GM18861 (cell line): ENCODE results near the gene RUFY3.
A peak's percentile ranks its signal among the peaks of the same experiment; 100 is the strongest.
"Not testable (repeated sequence)": the region's sequence is repeated elsewhere in the genome, so short reads cannot be mapped to it uniquely, and the experiment has no call there.

Experiments
- ATAC-seq: cut with Tn5 transposase; IDR thresholded peaks from one replicate; pipeline ENCODE4 v1.9.1; 2021; ENCODE audit not compliant: unreplicated experiment

Gene RUFY3

GRCh38 chr4:70734971-70735370 is 13.2 kb downstream of the RUFY3 start:
- no peak for ATAC-seq

- ATAC-seq, result not testable (repeated sequence)
Measured at GRCh38 chr4:70735915-70736314, 14.2 kb downstream of the RUFY3 start.

GRCh38 chr4:70737006-70737405 is 15.2 kb downstream of the RUFY3 start:
- ATAC-seq, result no peak

- ATAC-seq, result no peak
Measured at GRCh38 chr4:70737409-70737808, 15.6 kb downstream of the RUFY3 start.

GRCh38 chr4:70739496-70740337 is 18.0 kb downstream of the RUFY3 start:
- no peak for ATAC-seq

- no peak for ATAC-seq
Measured at GRCh38 chr4:70741867-70742658, 20.3 kb downstream of the RUFY3 start.

GRCh38 chr4:70743731-70744130 is 22.0 kb downstream of the RUFY3 start:
- no peak for ATAC-seq

- ATAC-seq, result no peak
Measured at GRCh38 chr4:70746179-70746839, 24.5 kb downstream of the RUFY3 start.

- ATAC-seq, result no peak
Measured at GRCh38 chr4:70747874-70748273, 26.1 kb downstream of the RUFY3 start.

- ATAC-seq, result peak; percentile 91
Measured at GRCh38 chr4:70749313-70749712, 27.5 kb downstream of the RUFY3 start.

GRCh38 chr4:70752236-70752635 is 30.5 kb downstream of the RUFY3 start:
- ATAC-seq, result no peak

- ATAC-seq, result no peak
Measured at GRCh38 chr4:70753630-70754029, 31.9 kb downstream of the RUFY3 start.

GRCh38 chr4:70754470-70754869 is 32.7 kb downstream of the RUFY3 start:
- ATAC-seq, result peak; percentile 81

GRCh38 chr4:70754990-70755688 is 33.4 kb downstream of the RUFY3 start:
- ATAC-seq, result peak; percentile 34

- no peak for ATAC-seq
Measured at GRCh38 chr4:70759126-70759525, 37.4 kb downstream of the RUFY3 start.

- no peak for ATAC-seq
Measured at GRCh38 chr4:70759627-70760026, 37.9 kb downstream of the RUFY3 start.

GRCh38 chr4:70760662-70761061 is 38.9 kb downstream of the RUFY3 start:
- no peak for ATAC-seq

GRCh38 chr4:70761276-70761816 is 39.6 kb downstream of the RUFY3 start:
- ATAC-seq, result no peak

GRCh38 chr4:70765368-70765767 is 43.6 kb downstream of the RUFY3 start:
- no peak for ATAC-seq

- ATAC-seq, result no peak
Measured at GRCh38 chr4:70768301-70768948, 46.7 kb downstream of the RUFY3 start.
